ENCODE results near the gene TNIP1.

The TNIP1 gene

GRCh38 chr5:151004499-151004898, 76.3 kb downstream of the TNIP1 start:
- Histone ChIP-seq H3K36me3 (ENCODE audit: control insufficient read depth, insufficient read depth, low read length) (no peaks in the 10 kb centered on the region), H3K9me3 (ENCODE audit: control insufficient read depth, low read length) (no peaks in the 10 kb centered on the region), H3K27ac (ENCODE audit: insufficient read depth, low read depth, low read length, poor library complexity, severe bottlenecking) (no peak overlapping the region), H3K4me3 (ENCODE audit: insufficient read depth, low read depth, low read length) (no peak overlapping the region), H3K27me3 (ENCODE audit: control insufficient read depth, insufficient read depth, low read length, poor library complexity, severe bottlenecking) (no peaks in the 10 kb centered on the region), H3K4me1 (ENCODE audit: control insufficient read depth, insufficient read depth, low read length) (no peaks in the 10 kb centered on the region)
- 90 to 100% methylated on average over 2 of the region's 2 CpGs for WGBS, 2 experiments

DNA sequence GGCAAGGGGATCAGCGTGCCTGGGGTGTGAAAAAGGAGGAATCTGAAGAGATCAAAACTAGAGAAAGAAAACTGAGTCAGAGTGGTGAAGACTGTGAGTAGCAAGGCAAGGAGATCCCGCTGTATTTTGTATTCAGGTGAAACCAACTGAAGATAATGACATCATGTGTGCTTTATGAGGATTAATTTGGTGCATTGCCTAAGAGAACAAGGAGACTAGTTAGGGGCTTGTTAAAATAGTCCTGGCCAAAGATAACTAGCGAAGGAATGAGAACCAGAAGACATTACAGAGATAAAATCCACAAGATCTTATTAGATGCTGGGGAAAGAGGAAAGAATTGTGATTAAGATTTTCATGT, 77.4 kb downstream of the TNIP1 start:
- Histone ChIP-seq H3K9me3 (ENCODE audit: control insufficient read depth, low read length) (no peaks in the 10 kb centered on the region), H3K4me3 (ENCODE audit: insufficient read depth, low read depth, low read length) (no peak overlapping the region), H3K4me1 (ENCODE audit: control insufficient read depth, insufficient read depth, low read length) (no peaks in the 10 kb centered on the region), H3K27ac (ENCODE audit: insufficient read depth, low read depth, low read length, poor library complexity, severe bottlenecking) (no peak overlapping the region), H3K36me3 (ENCODE audit: control insufficient read depth, insufficient read depth, low read length) (no peaks in the 10 kb centered on the region), H3K27me3 (ENCODE audit: control insufficient read depth, insufficient read depth, low read length, poor library complexity, severe bottlenecking) (no peaks in the 10 kb centered on the region)
- WGBS, 2 experiments = 90 to 93% methylated on average over 3 of the region's 3 CpGs

DNA sequence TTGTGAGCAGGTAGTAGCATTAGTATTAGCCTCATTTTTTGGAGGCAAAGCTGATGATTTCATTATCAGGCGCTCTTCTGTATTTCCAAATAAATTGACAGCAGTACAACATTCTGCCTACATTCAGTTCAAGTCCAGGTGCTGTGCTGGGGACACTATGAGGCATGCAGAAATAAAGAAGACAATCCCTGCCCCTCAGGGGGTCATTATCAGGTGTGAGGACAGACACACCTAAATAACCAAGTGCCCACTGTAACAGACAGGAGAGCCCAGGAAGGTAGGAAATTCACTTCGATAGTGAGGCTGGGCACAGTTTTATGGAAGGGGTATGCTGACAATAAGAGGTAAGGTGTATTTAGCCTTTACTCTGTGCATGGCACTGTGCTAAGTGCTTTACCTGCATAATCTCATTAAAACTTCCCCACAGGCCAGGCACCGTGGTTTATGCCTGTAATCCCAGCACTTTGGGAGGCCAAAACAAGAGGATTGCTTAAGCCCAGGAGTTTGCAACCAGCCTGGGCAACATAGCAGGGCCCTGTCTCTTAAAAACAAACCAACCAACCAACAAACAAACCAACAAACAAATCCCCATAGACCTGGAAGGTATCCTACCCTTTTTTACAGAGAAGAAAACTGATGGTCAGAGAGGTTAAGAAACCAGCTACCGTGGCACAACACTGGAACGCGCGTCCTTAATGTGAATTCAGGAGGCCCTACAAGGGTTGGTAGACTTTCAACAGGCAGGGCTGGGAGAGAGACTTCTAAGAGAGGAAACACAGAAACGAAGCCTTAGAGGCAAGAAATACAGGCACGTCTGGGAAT, 77.9 kb downstream of the TNIP1 start:
- Histone ChIP-seq H3K27me3 (ENCODE audit: control insufficient read depth, insufficient read depth, low read length, poor library complexity, severe bottlenecking) (no peaks in the 10 kb centered on the region), H3K27ac (ENCODE audit: insufficient read depth, low read depth, low read length, poor library complexity, severe bottlenecking) (no peak overlapping the region), H3K4me3 (ENCODE audit: insufficient read depth, low read depth, low read length) (no peak overlapping the region), H3K9me3 (ENCODE audit: control insufficient read depth, low read length) (no peaks in the 10 kb centered on the region), H3K4me1 (ENCODE audit: control insufficient read depth, insufficient read depth, low read length) (no peaks in the 10 kb centered on the region), H3K36me3 (ENCODE audit: control insufficient read depth, insufficient read depth, low read length) (no peaks in the 10 kb centered on the region)
- 87 to 90% methylated on average over 9 of the region's 9 CpGs for WGBS, 2 experiments

- WGBS, 2 experiments = 44% methylated on average over 1 of the region's 2 CpGs
- Histone ChIP-seq H3K36me3 (ENCODE audit: control insufficient read depth, insufficient read depth, low read length) (no peaks in the 10 kb centered on the region), H3K4me1 (ENCODE audit: control insufficient read depth, insufficient read depth, low read length) (no peaks in the 10 kb centered on the region), H3K27ac (ENCODE audit: insufficient read depth, low read depth, low read length, poor library complexity, severe bottlenecking) (no peak overlapping the region), H3K4me3 (ENCODE audit: insufficient read depth, low read depth, low read length) (no peak overlapping the region), H3K27me3 (ENCODE audit: control insufficient read depth, insufficient read depth, low read length, poor library complexity, severe bottlenecking) (no peaks in the 10 kb centered on the region), H3K9me3 (ENCODE audit: control insufficient read depth, low read length) (no peaks in the 10 kb centered on the region)
Measured at GRCh38 chr5:151002250-151002649, 78.6 kb downstream of the TNIP1 start.

DNA sequence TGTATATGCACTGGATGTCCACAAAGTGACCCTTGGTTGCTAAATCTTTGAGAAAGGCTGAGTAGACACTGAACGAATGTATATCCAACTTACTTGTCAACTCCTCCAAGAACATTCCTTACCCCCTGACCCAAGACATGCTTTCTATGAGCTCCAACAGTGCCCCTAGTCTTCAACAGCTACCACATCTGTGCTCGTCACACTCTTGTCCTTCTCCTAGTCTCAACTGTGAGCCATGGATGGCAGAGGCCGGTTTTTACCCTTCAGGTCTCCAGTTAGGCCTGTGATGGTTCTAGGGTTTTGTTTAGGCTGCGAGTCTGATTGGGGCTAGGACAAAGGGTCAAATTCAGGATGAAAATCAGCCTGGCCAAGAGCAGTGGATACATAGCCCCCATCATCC, 79.4 kb downstream of the TNIP1 start:
- Histone ChIP-seq H3K4me1 (ENCODE audit: control insufficient read depth, insufficient read depth, low read length) (no peaks in the 10 kb centered on the region), H3K27me3 (ENCODE audit: control insufficient read depth, insufficient read depth, low read length, poor library complexity, severe bottlenecking) (no peaks in the 10 kb centered on the region), H3K36me3 (ENCODE audit: control insufficient read depth, insufficient read depth, low read length) (no peaks in the 10 kb centered on the region), H3K9me3 (ENCODE audit: control insufficient read depth, low read length) (no peaks in the 10 kb centered on the region), H3K27ac (ENCODE audit: insufficient read depth, low read depth, low read length, poor library complexity, severe bottlenecking) (no peak overlapping the region), H3K4me3 (ENCODE audit: insufficient read depth, low read depth, low read length) (no peak overlapping the region)
- WGBS, 2 experiments = 90% methylated on average over 4 of the region's 4 CpGs

GRCh38 chr5:150999704-151000442, 81.0 kb downstream of the TNIP1 start:
- WGBS, 2 experiments = 81 to 82% methylated on average over 6 to 7 of the region's 7 CpGs
- H3K4me1 ChIP-seq (ENCODE audit: control insufficient read depth, insufficient read depth, low read length) = no peaks in the 10 kb centered on the region

DNA sequence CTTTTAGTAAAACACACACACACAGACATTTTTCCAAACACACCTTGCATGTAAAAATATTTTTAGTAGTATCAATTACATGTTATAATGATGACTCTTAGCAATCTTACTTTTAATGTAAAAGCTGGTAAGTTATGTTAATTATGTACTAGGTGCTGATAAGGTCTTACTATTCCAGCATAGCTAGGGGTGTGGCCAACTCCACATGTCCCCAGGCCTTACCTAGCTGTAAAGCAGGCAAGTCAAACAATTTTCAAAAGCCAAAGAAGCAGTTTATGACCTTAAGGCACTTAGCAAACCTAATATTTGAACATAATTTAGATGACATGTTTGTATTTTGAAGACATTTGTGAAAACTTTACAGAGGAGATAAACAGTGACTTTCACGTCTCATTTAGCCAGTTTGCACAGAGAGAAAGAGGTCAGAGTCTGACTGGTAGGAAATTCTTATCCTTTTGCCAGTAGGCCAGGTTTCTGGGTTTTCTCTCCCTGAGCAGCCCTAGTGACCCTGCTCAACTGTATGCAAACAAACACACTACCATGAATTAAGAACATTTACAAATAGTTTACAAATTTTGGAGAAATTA, 86.9 kb downstream of the TNIP1 start:
- Histone ChIP-seq H3K4me3 (ENCODE audit: insufficient read depth, low read depth, low read length) (no peak overlapping the region), H3K27ac (ENCODE audit: insufficient read depth, low read depth, low read length, poor library complexity, severe bottlenecking) (no peak overlapping the region), H3K36me3 (ENCODE audit: control insufficient read depth, insufficient read depth, low read length) (no peaks in the 10 kb centered on the region), H3K27me3 (ENCODE audit: control insufficient read depth, insufficient read depth, low read length, poor library complexity, severe bottlenecking) (no peaks in the 10 kb centered on the region), H3K4me1 (ENCODE audit: control insufficient read depth, insufficient read depth, low read length) (no peaks in the 10 kb centered on the region), H3K9me3 (ENCODE audit: control insufficient read depth, low read length) (peaks cover 3% of the 10 kb centered on the region)
- WGBS, 2 experiments = 74 to 100% methylated on average over 1 of the region's 1 CpG

More at GRCh38 chr5:150999704-151000442, 81.0 kb downstream of the TNIP1 start:
- no peak overlapping the region for H3K27ac ChIP-seq (ENCODE audit: insufficient read depth, low read depth, low read length, poor library complexity, severe bottlenecking)
- no peaks in the 10 kb centered on the region for H3K36me3 ChIP-seq (ENCODE audit: control insufficient read depth, insufficient read depth, low read length)
- H3K4me3 ChIP-seq (ENCODE audit: insufficient read depth, low read depth, low read length) = no peak overlapping the region
- no peaks in the 10 kb centered on the region for H3K9me3 ChIP-seq (ENCODE audit: control insufficient read depth, low read length)
- no peaks in the 10 kb centered on the region for H3K27me3 ChIP-seq (ENCODE audit: control insufficient read depth, insufficient read depth, low read length, poor library complexity, severe bottlenecking)

GRCh38 chr5:150993422-150993821, 87.4 kb downstream of the TNIP1 start:
- Histone ChIP-seq H3K4me3 (ENCODE audit: insufficient read depth, low read depth, low read length) (no peak overlapping the region), H3K27me3 (ENCODE audit: control insufficient read depth, insufficient read depth, low read length, poor library complexity, severe bottlenecking) (no peaks in the 10 kb centered on the region), H3K36me3 (ENCODE audit: control insufficient read depth, insufficient read depth, low read length) (no peaks in the 10 kb centered on the region), H3K27ac (ENCODE audit: insufficient read depth, low read depth, low read length, poor library complexity, severe bottlenecking) (no peak overlapping the region), H3K9me3 (ENCODE audit: control insufficient read depth, low read length) (peaks cover 3% of the 10 kb centered on the region), H3K4me1 (ENCODE audit: control insufficient read depth, insufficient read depth, low read length) (no peaks in the 10 kb centered on the region)
- WGBS, 2 experiments = 81 to 98% methylated on average over 2 of the region's 2 CpGs

DNA sequence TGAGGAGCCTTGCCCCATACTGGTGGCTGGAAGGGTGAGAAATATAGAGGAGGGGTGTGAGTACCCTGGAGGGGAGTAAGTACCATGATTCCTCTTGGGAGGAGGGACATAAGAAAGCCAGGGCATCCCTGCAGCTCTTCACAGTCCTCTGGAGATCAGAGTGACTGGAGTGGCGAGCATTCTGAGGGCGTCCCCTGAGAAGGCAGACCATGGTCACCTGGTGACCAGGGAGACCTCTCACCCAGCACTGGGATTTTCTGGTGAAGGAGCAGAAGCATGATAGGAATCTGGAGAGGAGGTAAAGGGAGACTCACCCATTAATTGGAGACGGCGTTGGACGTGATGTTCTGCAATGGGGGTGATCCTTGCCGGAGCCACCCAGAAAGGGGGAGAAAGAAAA, 88.1 kb downstream of the TNIP1 start:
- WGBS, 2 experiments = 93 to 94% methylated on average over 6 of the region's 6 CpGs
- no peaks in the 10 kb centered on the region for H3K4me1 ChIP-seq (ENCODE audit: control insufficient read depth, insufficient read depth, low read length)
- H3K9me3 ChIP-seq (ENCODE audit: control insufficient read depth, low read length) = peaks cover 3% of the 10 kb centered on the region
- H3K27ac ChIP-seq (ENCODE audit: insufficient read depth, low read depth, low read length, poor library complexity, severe bottlenecking) = no peak overlapping the region
- no peaks in the 10 kb centered on the region for H3K36me3 ChIP-seq (ENCODE audit: control insufficient read depth, insufficient read depth, low read length)
- H3K27me3 ChIP-seq (ENCODE audit: control insufficient read depth, insufficient read depth, low read length, poor library complexity, severe bottlenecking) = no peaks in the 10 kb centered on the region
- H3K4me3 ChIP-seq (ENCODE audit: insufficient read depth, low read depth, low read length) = no peak overlapping the region

GRCh38 chr5:150989695-150990094, 91.1 kb downstream of the TNIP1 start:
- Histone ChIP-seq H3K36me3 (ENCODE audit: control insufficient read depth, insufficient read depth, low read length) (no peaks in the 10 kb centered on the region), H3K9me3 (ENCODE audit: control insufficient read depth, low read length) (peaks cover 3% of the 10 kb centered on the region), H3K27me3 (ENCODE audit: control insufficient read depth, insufficient read depth, low read length, poor library complexity, severe bottlenecking) (no peaks in the 10 kb centered on the region), H3K4me3 (ENCODE audit: insufficient read depth, low read depth, low read length) (no peak overlapping the region), H3K4me1 (ENCODE audit: control insufficient read depth, insufficient read depth, low read length) (no peaks in the 10 kb centered on the region), H3K27ac (ENCODE audit: insufficient read depth, low read depth, low read length, poor library complexity, severe bottlenecking) (no peak overlapping the region)
- 61 to 76% methylated on average over 3 of the region's 3 CpGs for WGBS, 2 experiments

Data from ectodermal cell (in vitro differentiated cells).